ENCODE measurements around the gene NMNAT2. TPM values are rescaled to one million over a fixed set of nuclear protein-coding genes. Genes with fewer than 3 reads are reported as not detected.

NMNAT2 gene
- total RNA-seq, 4 donors from 2014 or later = 0.10 to 0.29 (median 0.26) TPM; not detected in 1

DNA sequence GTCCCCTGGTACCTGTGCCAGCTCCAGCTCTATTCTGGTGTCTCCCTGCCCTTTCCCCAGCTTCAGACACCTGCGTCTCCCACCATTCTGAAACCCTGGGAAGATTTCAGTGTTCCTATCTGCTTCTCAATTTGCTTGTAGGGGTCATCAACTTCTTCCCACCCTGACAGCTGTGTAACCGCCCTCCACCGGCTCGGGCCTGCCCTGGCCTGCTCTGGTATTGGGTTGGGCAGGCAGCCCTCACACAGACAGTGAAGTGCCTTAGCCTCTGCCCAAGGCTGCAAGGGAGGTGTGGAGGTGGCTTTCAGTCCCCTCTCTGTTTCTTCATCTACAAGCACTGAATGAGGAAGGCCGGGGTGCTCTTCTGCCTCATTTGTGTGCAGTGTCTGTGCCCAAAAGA is 134.9 kb downstream of the NMNAT2 start:
- no peak overlapping the region for H3K4me3 ChIP-seq
- intact Hi-C loops (cut with DNase I; ENCODE audit: low total_unique reads) (loop anchor here (5.0 kb wide), 3 partner anchors 189 to 339 kb away; partner anchors contain the start of gene SMG7), in situ Hi-C loops (cut with MboI; ENCODE audit: low sequenced_read_pairs in 4 of 4) (loop anchor here (10.0 to 25.0 kb wide), 5 partner anchors 321 to 629 kb away; partner anchors contain the start of genes ARPC5 (in 1 of the 4) and SHCBP1L (in 1 of the 4))
- H3K27me3 ChIP-seq = no peaks in the 10 kb centered on the region
- ATAC-seq (no peak), DNase-seq (no peak)
- peaks cover 39 to 41% of the 10 kb centered on the region in 2 donors for H3K4me1 ChIP-seq
- H3K27ac ChIP-seq = no peak overlapping the region
- no peaks in the 10 kb centered on the region for H3K9me3 ChIP-seq
- no peak for TF ChIP-seq CTCF (IDR thresholded peaks at IDR 0.05 in 4 of 5, conservative IDR thresholded peaks at IDR 0.05 in 1 of 5)
- no peak for TF ChIP-seq POLR2A (IDR thresholded peaks at IDR 0.05)
- H3K36me3 ChIP-seq = no peaks in the 10 kb centered on the region

DNA sequence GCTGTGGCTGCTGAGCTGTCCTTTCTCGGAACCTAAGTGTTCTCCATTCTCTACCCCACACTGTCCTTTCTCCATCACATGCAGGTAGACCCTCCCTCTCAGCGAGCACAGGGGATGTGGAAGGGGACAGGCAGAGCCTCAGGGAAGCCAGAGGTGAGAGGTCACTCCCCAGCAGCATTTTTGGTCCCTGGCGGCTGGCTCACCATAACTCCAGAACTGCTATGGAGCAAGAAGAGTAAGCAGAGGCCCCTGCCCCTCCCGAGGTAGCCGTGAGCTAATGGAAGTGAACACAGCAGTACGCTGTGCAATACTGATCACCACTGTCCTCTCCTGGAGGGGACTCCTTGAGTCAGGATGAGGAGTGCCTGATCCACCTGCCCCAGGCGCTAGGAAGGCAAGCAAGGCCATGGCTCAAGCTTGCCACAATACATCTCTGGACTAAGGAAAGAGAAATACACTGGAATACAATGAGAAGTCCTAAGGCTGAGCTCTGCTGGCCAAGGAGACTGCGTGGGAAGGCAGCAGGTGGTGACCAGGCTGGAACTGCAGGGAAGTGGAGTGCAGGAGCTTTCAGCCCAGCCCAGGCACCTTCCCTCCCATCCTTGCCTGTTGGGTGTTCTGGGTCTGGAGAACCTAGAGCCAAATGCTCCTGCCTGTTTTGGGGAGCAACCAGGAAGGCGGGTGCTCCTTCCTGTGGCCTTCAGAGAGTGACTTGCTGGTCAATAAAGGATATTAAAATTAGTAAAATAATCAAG is 135.9 kb downstream of the NMNAT2 start:
- Histone ChIP-seq H3K27me3 (no peaks in the 10 kb centered on the region), H3K4me3 (peak overlapping the region in 1 of 4 donors; percentile 72), H3K9me3 (no peaks in the 10 kb centered on the region), H3K36me3 (no peaks in the 10 kb centered on the region), H3K27ac (peak overlapping the region; percentile 63 to 78 (median 74)), H3K4me1 (peaks cover 29 to 32% of the 10 kb centered on the region in 2 donors)
- intact Hi-C loops (cut with DNase I; ENCODE audit: low total_unique reads) (loop anchor here (5.0 kb wide), 3 partner anchors 190 to 340 kb away; partner anchors contain the start of gene SMG7), in situ Hi-C loops (cut with MboI; ENCODE audit: low sequenced_read_pairs in 4 of 4) (loop anchor here (10.0 to 25.0 kb wide), 5 partner anchors 320 to 630 kb away; partner anchors contain the start of genes ARPC5 (in 1 of the 4) and SHCBP1L (in 1 of the 4))
- DNase-seq = no peak
- TF ChIP-seq CTCF (IDR thresholded peaks at IDR 0.05 in 4 of 5, conservative IDR thresholded peaks at IDR 0.05 in 1 of 5) (no peak), POLR2A (IDR thresholded peaks at IDR 0.05) (no peak)
- ATAC-seq = no peak

DNA sequence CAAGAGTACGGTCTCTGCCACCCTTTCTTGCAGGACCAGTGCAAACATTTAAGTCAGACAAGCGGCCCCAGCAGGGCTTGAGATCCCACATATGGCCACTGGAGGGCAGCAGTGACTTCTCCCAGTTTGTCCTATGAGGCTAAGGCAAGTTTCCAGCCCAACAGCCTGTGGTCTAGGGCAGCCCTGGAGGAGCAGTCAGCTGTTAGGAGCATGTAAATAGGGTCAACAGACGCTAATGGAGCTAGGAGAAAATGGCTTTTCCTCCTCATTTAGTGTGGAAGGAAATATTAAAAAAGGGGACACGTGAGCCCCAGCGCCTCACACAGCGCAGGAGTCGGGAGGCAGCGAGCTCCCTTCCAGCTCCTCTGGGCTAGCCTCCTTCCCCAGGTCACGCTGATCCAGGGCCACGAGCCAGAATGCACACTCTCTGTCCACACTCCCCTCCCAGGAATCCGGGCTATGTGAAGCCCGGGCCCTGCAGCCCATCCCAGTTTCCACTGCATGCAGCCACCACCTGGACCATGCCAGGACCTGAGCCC is 136.6 kb downstream of the NMNAT2 start:
- in situ Hi-C loops (cut with MboI; ENCODE audit: low sequenced_read_pairs in 4 of 4) (loop anchor here (10.0 to 25.0 kb wide), 5 partner anchors 319 to 631 kb away; partner anchors contain the start of genes ARPC5 (in 1 of the 4) and SHCBP1L (in 1 of the 4)), intact Hi-C loops (cut with DNase I; ENCODE audit: low total_unique reads) (loop anchor here (1.0 to 5.0 kb wide), 4 partner anchors 37 to 341 kb away; partner anchors contain the start of gene SMG7)
- ATAC-seq (peak; percentile 88 to 94), DNase-seq (peak; percentile 85 to 89)
- H3K27me3 ChIP-seq = no peaks in the 10 kb centered on the region
- peak; percentile 86 to 94 (median 90) for TF ChIP-seq CTCF (IDR thresholded peaks at IDR 0.05 in 4 of 5, conservative IDR thresholded peaks at IDR 0.05 in 1 of 5)
- no peak for TF ChIP-seq POLR2A (IDR thresholded peaks at IDR 0.05)
- no peaks in the 10 kb centered on the region for H3K36me3 ChIP-seq
- H3K4me3 ChIP-seq = peak overlapping the region; percentile 6 to 72 (median 29)
- no peaks in the 10 kb centered on the region for H3K9me3 ChIP-seq
- H3K4me1 ChIP-seq = peaks cover 22 to 26% of the 10 kb centered on the region in 2 donors
- H3K27ac ChIP-seq = peak overlapping the region; percentile 63 to 78 (median 74)

- in situ Hi-C loops (cut with MboI; ENCODE audit: low sequenced_read_pairs in 4 of 4) (loop anchor here (10.0 to 25.0 kb wide), 5 partner anchors 319 to 631 kb away; partner anchors contain the start of genes ARPC5 (in 1 of the 4) and SHCBP1L (in 1 of the 4)), intact Hi-C loops (cut with DNase I; ENCODE audit: low total_unique reads) (loop anchor here (1.0 to 5.0 kb wide), 4 partner anchors 37 to 341 kb away; partner anchors contain the start of gene SMG7)
- ATAC-seq (peak; percentile 51 to 68), DNase-seq (peak; percentile 38 to 77)
- Histone ChIP-seq H3K27ac (peak overlapping the region; percentile 63 to 78 (median 74)), H3K27me3 (no peaks in the 10 kb centered on the region), H3K36me3 (no peaks in the 10 kb centered on the region), H3K9me3 (no peaks in the 10 kb centered on the region), H3K4me3 (peak overlapping the region in 1 of 4 donors; percentile 34), H3K4me1 (peaks cover 21 to 24% of the 10 kb centered on the region in 2 donors)
- TF ChIP-seq POLR2A (IDR thresholded peaks at IDR 0.05) (no peak), CTCF (IDR thresholded peaks at IDR 0.05 in 4 of 5, conservative IDR thresholded peaks at IDR 0.05 in 1 of 5) (no peak)
Observed at GRCh38 chr1:183281039-183281438, 137.1 kb downstream of the NMNAT2 start.
